Right atrium auricular region (tissue), 2 donors: Measurements from ENCODE around the gene MAGI2. TPM values are rescaled to one million over a fixed set of nuclear protein-coding genes. Genes with fewer than 3 reads are reported as not detected.

Experiments
- DNase-seq: peaks from one replicate; pipeline ENCODE4 v3.0.0-alpha.2; 2019; ENCODE audit warnings: low spot score
- H3K27ac ChIP-seq, 2 donors: fragments of 200-600 bp; sonication (generic); 1 replicate in 1 of 2; 2 replicates in 1 of 2; pipeline ENCODE4 v1.5.1; 2016 to 2019
- H3K27me3 ChIP-seq, 2 donors: fragments of 200-600 bp; sonication (generic); one replicate each; pipeline versions ENCODE4 v1.5.1 to v1.6.0; 2017 to 2019
- H3K36me3 ChIP-seq: fragments of 200-600 bp; sonication (generic); one replicate; pipeline ENCODE4 v1.5.1; 2016
- H3K4me1 ChIP-seq, 2 donors: fragments of 200-600 bp; sonication (generic); one replicate each; pipeline versions ENCODE4 v1.5.1 to v1.6.0; 2017 to 2019
- H3K4me3 ChIP-seq, 2 donors: fragments of 200-600 bp; sonication (generic); 1 replicate in 1 of 2; 2 replicates in 1 of 2; pipeline ENCODE4 v1.5.1; 2017 to 2019; ENCODE audit warnings: mild to moderate bottlenecking in 1 of 2, moderate library complexity in 1 of 2
- H3K9me3 ChIP-seq, 2 donors: fragments of 200-600 bp; sonication (generic); one replicate each; pipeline ENCODE4 v1.5.1; 2019
- CTCF ChIP-seq, 2 donors: fragments of 200-600 bp; sonication (generic); IDR thresholded peaks; one replicate each; pipeline ENCODE4 v1.5.1; 2019; ENCODE audit warnings: antibody characterized with exemption in 2 of 2
- total RNA-seq, 2 donors: library from RNA; depleted of rRNA; stranded (reverse); fragments of >200 nt; gene quantifications; one replicate each; pipeline ENCODE4 v1.1.0, GENCODE V29; 2016

The MAGI2 gene
- total RNA-seq, 2 donors from 2014 or later, result 5.9 to 6.0 TPM

- Histone ChIP-seq H3K4me3 (no peak overlapping the region), H3K4me1 (no peaks in the 10 kb centered on the region), H3K9me3 (no peaks in the 10 kb centered on the region), H3K36me3 (no peaks in the 10 kb centered on the region), H3K27ac (no peak overlapping the region), H3K27me3 (no peaks in the 10 kb centered on the region)
- no peak for TF ChIP-seq CTCF (IDR thresholded peaks at IDR 0.05)
- no peak for DNase-seq
Measured at GRCh38 chr7:78762625-78763024, 690.8 kb downstream of the MAGI2 start.

- H3K27ac ChIP-seq, result no peak overlapping the region
- no peak for TF ChIP-seq CTCF (IDR thresholded peaks at IDR 0.05)
- no peaks in the 10 kb centered on the region for H3K36me3 ChIP-seq
- H3K9me3 ChIP-seq, result no peaks in the 10 kb centered on the region
- H3K4me3 ChIP-seq, result no peak overlapping the region
- H3K27me3 ChIP-seq, result no peaks in the 10 kb centered on the region
- no peak for DNase-seq
- H3K4me1 ChIP-seq, result no peaks in the 10 kb centered on the region
Measured at GRCh38 chr7:78760620-78761355, 692.7 kb downstream of the MAGI2 start.

- Histone ChIP-seq H3K27me3 (no peaks in the 10 kb centered on the region), H3K9me3 (peaks cover 0 to 12% of the 10 kb centered on the region in 2 donors), H3K36me3 (no peaks in the 10 kb centered on the region), H3K4me1 (no peaks in the 10 kb centered on the region), H3K27ac (no peak overlapping the region), H3K4me3 (no peak overlapping the region)
- DNase-seq, result no peak
- TF ChIP-seq CTCF (IDR thresholded peaks at IDR 0.05), result no peak
Measured at GRCh38 chr7:78752554-78752953, 700.9 kb downstream of the MAGI2 start.

GRCh38 chr7:78751253-78751652 lies 702.2 kb downstream of the MAGI2 start:
- Histone ChIP-seq H3K27ac (no peak overlapping the region), H3K4me1 (no peaks in the 10 kb centered on the region), H3K9me3 (peaks cover 0 to 12% of the 10 kb centered on the region in 2 donors), H3K36me3 (no peaks in the 10 kb centered on the region), H3K4me3 (no peak overlapping the region), H3K27me3 (no peaks in the 10 kb centered on the region)
- no peak for DNase-seq
- no peak for TF ChIP-seq CTCF (IDR thresholded peaks at IDR 0.05)

- H3K27me3 ChIP-seq, result no peaks in the 10 kb centered on the region
- H3K4me1 ChIP-seq, result no peaks in the 10 kb centered on the region
- DNase-seq, result no peak
- no peak overlapping the region for H3K27ac ChIP-seq
- H3K4me3 ChIP-seq, result no peak overlapping the region
- no peak for TF ChIP-seq CTCF (IDR thresholded peaks at IDR 0.05)
- peaks cover 0 to 12% of the 10 kb centered on the region in 2 donors for H3K9me3 ChIP-seq
- H3K36me3 ChIP-seq, result no peaks in the 10 kb centered on the region
Measured at GRCh38 chr7:78749052-78749746, 704.3 kb downstream of the MAGI2 start.
